ENCODE data around the gene SEL1L3. TPM values are rescaled to one million over a fixed set of nuclear protein-coding genes. Genes with fewer than 3 reads are reported as not detected.

The SEL1L3 gene
- total and polyA plus RNA-seq, 4 donors: 3.3 to 13.1 (median 5.7) TPM

GRCh38 chr4:25865586-25865985, 2.8 kb upstream of the SEL1L3 start:
- DNase-seq (ENCODE audit: low spot score): no peak
- Histone ChIP-seq H3K9ac (ENCODE audit: low read depth in 1 of 2, low read length in 2 of 2) (no peak overlapping the region), H3K36me3 (ENCODE audit: control insufficient read depth in 4 of 4, insufficient read depth in 3 of 4, low read depth in 1 of 4, low read length in 3 of 4) (no peaks in the 10 kb centered on the region), H3K4me3 (ENCODE audit: low read depth in 1 of 3, low read length in 3 of 3) (no peak overlapping the region), H3K4me1 (ENCODE audit: control insufficient read depth in 4 of 4, insufficient read depth in 4 of 4, low read length in 3 of 4) (peaks cover 0 to 12% (median 7%) of the 10 kb centered on the region in 4 donors), H3K27ac (ENCODE audit: low read depth in 1 of 2, low read length in 2 of 2) (no peak overlapping the region), H3K9me3 (ENCODE audit: control insufficient read depth in 4 of 4, low read length in 3 of 4) (no peaks in the 10 kb centered on the region), H3K27me3 (ENCODE audit: control insufficient read depth in 4 of 4, insufficient read depth in 4 of 4, low read length in 3 of 4) (no peaks in the 10 kb centered on the region)
- 71% methylated on average over 4 of the region's 4 CpGs for WGBS
- TF ChIP-seq RAD21 (IDR thresholded peaks at IDR 0.05): no peak
- no peak for TF ChIP-seq FOXA2 (IDR thresholded peaks at IDR 0.05)
- no peak for TF ChIP-seq GABPA (IDR thresholded peaks at IDR 0.05 in 1 of 2, conservative IDR thresholded peaks at IDR 0.05 in 1 of 2)
- no peak for TF ChIP-seq CTCF (IDR thresholded peaks at IDR 0.05; ENCODE audit: low read depth, low read length, missing input control)
- TF ChIP-seq ATF3 (IDR thresholded peaks at IDR 0.05): no peak
- TF ChIP-seq FOXA1 (IDR thresholded peaks at IDR 0.05): no peak
- no peak for TF ChIP-seq RXRA (IDR thresholded peaks at IDR 0.05)
- TF ChIP-seq, protein P1, sequence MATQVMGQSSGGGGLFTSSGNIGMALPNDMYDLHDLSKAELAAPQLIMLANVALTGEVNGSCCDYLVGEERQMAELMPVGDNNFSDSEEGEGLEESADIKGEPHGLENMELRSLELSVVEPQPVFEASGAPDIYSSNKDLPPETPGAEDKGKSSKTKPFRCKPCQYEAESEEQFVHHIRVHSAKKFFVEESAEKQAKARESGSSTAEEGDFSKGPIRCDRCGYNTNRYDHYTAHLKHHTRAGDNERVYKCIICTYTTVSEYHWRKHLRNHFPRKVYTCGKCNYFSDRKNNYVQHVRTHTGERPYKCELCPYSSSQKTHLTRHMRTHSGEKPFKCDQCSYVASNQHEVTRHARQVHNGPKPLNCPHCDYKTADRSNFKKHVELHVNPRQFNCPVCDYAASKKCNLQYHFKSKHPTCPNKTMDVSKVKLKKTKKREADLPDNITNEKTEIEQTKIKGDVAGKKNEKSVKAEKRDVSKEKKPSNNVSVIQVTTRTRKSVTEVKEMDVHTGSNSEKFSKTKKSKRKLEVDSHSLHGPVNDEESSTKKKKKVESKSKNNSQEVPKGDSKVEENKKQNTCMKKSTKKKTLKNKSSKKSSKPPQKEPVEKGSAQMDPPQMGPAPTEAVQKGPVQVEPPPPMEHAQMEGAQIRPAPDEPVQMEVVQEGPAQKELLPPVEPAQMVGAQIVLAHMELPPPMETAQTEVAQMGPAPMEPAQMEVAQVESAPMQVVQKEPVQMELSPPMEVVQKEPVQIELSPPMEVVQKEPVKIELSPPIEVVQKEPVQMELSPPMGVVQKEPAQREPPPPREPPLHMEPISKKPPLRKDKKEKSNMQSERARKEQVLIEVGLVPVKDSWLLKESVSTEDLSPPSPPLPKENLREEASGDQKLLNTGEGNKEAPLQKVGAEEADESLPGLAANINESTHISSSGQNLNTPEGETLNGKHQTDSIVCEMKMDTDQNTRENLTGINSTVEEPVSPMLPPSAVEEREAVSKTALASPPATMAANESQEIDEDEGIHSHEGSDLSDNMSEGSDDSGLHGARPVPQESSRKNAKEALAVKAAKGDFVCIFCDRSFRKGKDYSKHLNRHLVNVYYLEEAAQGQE (IDR thresholded peaks at IDR 0.05): no peak
- TF ChIP-seq HNF4G (IDR thresholded peaks at IDR 0.05): no peak
- no peak for TF ChIP-seq TAF1 (conservative IDR thresholded peaks at IDR 0.05)
- TF ChIP-seq EGR1 (IDR thresholded peaks at IDR 0.05; ENCODE audit: low read depth in 2 of 2): no peak
- no peak for TF ChIP-seq MAX (IDR thresholded peaks at IDR 0.05)
- TF ChIP-seq YY1 (IDR thresholded peaks at IDR 0.05): no peak
- TF ChIP-seq SP1 (IDR thresholded peaks at IDR 0.05): no peak

DNA sequence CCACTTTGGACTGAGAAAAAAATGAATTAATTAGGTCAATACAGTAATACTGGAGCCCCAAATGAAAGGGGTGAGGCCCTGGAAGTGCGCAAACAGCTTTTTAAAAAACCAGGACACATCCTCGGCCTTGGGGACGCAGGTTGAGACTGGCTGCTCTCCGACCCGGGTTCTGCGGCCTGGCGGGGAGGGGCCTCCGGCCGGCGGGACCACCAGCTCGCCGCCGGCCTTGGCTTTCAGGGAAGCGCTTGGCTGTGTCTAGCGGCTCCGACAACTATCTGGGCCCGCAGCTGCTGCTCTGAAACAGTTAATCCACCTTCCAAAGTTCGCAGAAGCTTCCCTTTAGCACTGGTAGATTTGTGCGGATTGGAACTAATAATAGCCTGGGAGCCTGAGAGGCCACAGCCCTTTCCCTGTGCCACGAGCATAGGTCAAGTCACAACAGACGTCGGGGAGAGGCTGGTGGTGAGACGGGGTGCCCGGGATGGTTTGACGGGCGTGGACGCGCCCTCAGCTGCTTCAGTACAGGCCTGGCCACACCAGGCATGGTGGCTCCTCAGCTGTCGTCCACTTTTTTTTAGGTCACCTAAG, 1.1 kb upstream of the SEL1L3 start:
- Histone ChIP-seq H3K4me1 (ENCODE audit: control insufficient read depth in 4 of 4, insufficient read depth in 4 of 4, low read length in 3 of 4) (peaks cover 0 to 17% (median 7%) of the 10 kb centered on the region in 4 donors), H3K36me3 (ENCODE audit: control insufficient read depth in 4 of 4, insufficient read depth in 3 of 4, low read depth in 1 of 4, low read length in 3 of 4) (no peaks in the 10 kb centered on the region), H3K27me3 (ENCODE audit: control insufficient read depth in 4 of 4, insufficient read depth in 4 of 4, low read length in 3 of 4) (no peaks in the 10 kb centered on the region), H3K27ac (ENCODE audit: low read depth in 1 of 2, low read length in 2 of 2) (no peak overlapping the region), H3K9ac (ENCODE audit: low read depth in 1 of 2, low read length in 2 of 2) (no peak overlapping the region), H3K4me3 (ENCODE audit: low read depth in 1 of 3, low read length in 3 of 3) (no peak overlapping the region), H3K9me3 (ENCODE audit: control insufficient read depth in 4 of 4, low read length in 3 of 4) (no peaks in the 10 kb centered on the region)
- TF ChIP-seq GABPA (IDR thresholded peaks at IDR 0.05 in 1 of 2, conservative IDR thresholded peaks at IDR 0.05 in 1 of 2) (no peak), RXRA (IDR thresholded peaks at IDR 0.05) (no peak), RAD21 (IDR thresholded peaks at IDR 0.05) (no peak), TAF1 (conservative IDR thresholded peaks at IDR 0.05) (no peak), SP1 (IDR thresholded peaks at IDR 0.05) (no peak), ZBTB33 (IDR thresholded peaks at IDR 0.05) (no peak), NR2F2 (IDR thresholded peaks at IDR 0.05) (no peak), FOXA1 (IDR thresholded peaks at IDR 0.05) (no peak), ATF3 (IDR thresholded peaks at IDR 0.05) (no peak)
- TF ChIP-seq, protein P1 (IDR thresholded peaks at IDR 0.05): no peak
- no peak for DNase-seq (ENCODE audit: low spot score)
- 65% methylated on average over 29 of the region's 29 CpGs for WGBS
